ENCODE results near the gene SLC25A21. TPM values are rescaled to one million over a fixed set of nuclear protein-coding genes. Genes with fewer than 3 reads are reported as not detected.
"Not testable (repeated sequence)": the region's sequence is repeated elsewhere in the genome, so short reads cannot be mapped to it uniquely, and the experiment has no call there.

SLC25A21 gene
- total RNA-seq, 1 donor = 1.3 TPM

DNA sequence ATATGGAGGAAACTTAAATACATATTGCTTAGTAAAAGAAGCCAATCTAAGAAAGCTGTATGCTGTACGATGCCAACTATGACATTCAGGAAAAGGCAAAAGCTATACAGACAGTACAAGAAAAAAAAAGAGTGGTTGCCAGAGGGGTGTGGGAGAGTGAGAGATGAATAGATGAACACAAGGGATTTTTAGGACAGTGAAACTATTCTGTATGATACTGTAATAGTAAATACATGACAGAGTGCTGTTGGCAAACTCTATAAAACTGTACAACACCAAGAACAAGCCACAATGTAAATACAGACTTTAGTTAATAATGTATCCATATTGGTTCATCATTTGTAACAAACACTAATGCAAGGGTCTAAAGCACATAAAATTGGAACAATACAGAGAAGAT, 14.5 kb upstream of the SLC25A21 start:
- no peak for DNase-seq (ENCODE audit: low read depth)
- no peak overlapping the region for H3K4me3 ChIP-seq (ENCODE audit: low read depth, low read length)
- TF ChIP-seq CTCF (IDR thresholded peaks at IDR 0.05; ENCODE audit: insufficient read depth, low read depth, low read length) = no peak

DNA sequence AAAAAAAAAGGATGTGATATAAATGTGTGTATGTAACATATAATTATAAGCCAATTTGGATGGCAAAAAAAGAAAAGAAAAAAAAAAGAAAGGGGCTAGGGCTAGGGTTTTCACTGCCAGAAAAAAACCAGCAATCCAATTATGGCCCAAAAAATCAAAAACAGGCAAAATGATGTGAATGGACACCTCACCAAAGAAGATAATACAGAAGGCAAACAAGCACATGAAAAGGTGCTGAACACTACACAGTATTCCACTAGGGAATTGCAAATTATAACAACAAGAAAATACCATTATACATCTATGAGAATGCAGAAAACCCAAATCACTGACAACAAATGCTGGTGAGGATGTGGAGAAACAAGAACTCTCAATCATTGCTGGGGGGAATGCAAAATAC, 13.3 kb upstream of the SLC25A21 start:
- no peak for TF ChIP-seq CTCF (IDR thresholded peaks at IDR 0.05; ENCODE audit: insufficient read depth, low read depth, low read length)
- no peak overlapping the region for H3K4me3 ChIP-seq (ENCODE audit: low read depth, low read length)
- DNase-seq (ENCODE audit: low read depth) = no peak

DNA sequence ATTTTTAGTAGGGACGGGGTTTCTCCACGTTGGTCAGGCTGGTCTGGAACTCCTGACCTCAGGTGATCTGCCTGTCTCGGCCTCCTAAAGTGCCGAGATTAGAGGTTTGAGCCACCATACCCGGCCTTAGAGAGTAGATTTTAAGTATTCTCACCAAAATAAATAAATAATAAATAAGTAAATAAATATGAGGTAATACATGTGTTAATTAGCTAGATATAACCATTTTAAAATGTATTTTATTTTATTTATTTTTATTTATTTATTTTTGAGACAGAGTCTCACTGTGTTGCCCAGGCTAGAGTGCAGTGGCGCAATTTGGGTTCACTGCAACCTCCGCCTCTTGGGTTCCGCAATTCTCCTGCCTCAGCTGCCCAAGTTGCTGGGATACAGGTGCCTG, 12.1 kb upstream of the SLC25A21 start:
- not testable (repeated sequence) for DNase-seq (ENCODE audit: low read depth); H3K4me3 ChIP-seq (ENCODE audit: low read depth, low read length)

- no peak for TF ChIP-seq CTCF (IDR thresholded peaks at IDR 0.05; ENCODE audit: insufficient read depth, low read depth, low read length)
- H3K4me3 ChIP-seq (ENCODE audit: low read depth, low read length) = no peak overlapping the region
- DNase-seq (ENCODE audit: low read depth) = no peak
These were observed 9.0 kb upstream of the SLC25A21 start for GRCh38 chr14:37181441-37181840.

GRCh38 chr14:37180886-37181285, 8.5 kb upstream of the SLC25A21 start:
- not testable (repeated sequence) for H3K4me3 ChIP-seq (ENCODE audit: low read depth, low read length); DNase-seq (ENCODE audit: low read depth)

DNA sequence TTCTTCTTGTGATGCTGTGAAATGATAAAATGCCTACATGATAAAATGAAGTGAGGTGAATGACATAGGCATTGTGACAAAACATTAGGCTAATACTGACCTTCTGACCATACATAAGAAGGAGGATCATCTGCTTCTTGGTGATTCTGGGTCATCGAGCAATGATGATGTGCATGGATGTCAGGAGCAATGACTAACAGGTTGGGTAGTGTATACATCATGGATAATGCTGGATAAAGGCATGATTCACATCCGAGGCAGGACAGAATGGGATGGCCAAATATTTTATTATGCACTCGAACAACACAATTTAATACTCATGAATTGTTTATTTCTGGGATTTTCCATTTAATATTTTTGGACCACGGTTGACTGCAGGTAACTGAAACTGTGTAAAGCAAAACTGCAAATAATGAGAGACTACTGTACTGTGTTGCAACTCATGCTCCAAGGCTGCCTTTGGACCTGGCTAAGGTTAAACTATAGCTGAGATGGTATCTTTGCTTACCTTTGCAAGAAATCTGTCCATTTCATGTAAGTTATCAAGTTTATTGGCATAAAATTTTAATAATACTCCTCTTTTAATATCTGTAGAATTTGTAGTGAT, 7.6 kb upstream of the SLC25A21 start:
- no peak overlapping the region for H3K4me3 ChIP-seq (ENCODE audit: low read depth, low read length)
- TF ChIP-seq CTCF (IDR thresholded peaks at IDR 0.05; ENCODE audit: insufficient read depth, low read depth, low read length) = no peak
- no peak for DNase-seq (ENCODE audit: low read depth)

DNA sequence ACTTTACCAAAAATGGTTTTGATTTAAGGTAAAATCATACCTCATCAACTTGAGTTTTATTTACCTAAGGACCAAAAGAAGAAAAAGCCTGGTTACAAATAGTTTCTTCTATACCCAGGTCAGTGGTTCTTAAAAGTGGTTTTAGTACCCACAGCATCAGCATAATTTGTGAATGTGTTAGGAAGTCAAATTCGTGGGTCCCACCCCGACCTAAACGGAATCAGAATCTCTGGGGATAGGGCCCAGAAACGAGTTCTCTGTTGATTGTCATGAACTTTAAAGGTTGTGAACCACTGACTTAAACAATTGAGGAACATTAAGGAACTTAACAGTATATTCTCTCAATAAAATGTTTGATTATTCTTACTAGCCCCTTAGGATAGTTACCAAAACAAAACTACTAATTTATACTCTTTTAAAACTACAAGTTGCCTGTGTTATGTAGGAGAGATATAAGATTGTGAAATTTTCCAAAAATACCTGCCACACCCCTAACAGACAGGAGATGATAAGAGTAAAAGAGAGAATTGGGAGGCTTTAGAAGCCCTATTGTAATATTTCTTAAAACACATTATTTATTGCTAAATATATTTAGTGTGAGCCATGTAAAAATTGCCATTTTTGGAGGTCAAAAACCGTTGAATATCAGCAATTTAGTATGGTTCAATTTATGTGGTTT, 669 bp upstream of the SLC25A21 start:
- TF ChIP-seq CTCF (IDR thresholded peaks at IDR 0.05; ENCODE audit: insufficient read depth, low read depth, low read length) = no peak
- peak overlapping the region; percentile 62 for H3K4me3 ChIP-seq (ENCODE audit: low read depth, low read length)
- DNase-seq (ENCODE audit: low read depth) = no peak

- no peak for TF ChIP-seq CTCF (IDR thresholded peaks at IDR 0.05; ENCODE audit: insufficient read depth, low read depth, low read length)
- H3K4me3 ChIP-seq (ENCODE audit: low read depth, low read length) = peak overlapping the region; percentile 62
- no peak for DNase-seq (ENCODE audit: low read depth)
These were observed 755 bp downstream of the SLC25A21 start for GRCh38 chr14:37171678-37172023.

All from fibroblast of villous mesenchyme (primary cell).